OCI-LY1 (cell line): ENCODE results near the gene BCL2L15.

Source experiments
- H2AFZ ChIP-seq: fragments of 200-600 bp; sonication (generic), shearing (Covaris generic); 2 replicates; pipeline ENCODE4 v1.6.0; 2014; ENCODE audit warnings: antibody characterized with exemption, mild to moderate bottlenecking, low read length
- H3F3A ChIP-seq: fragments of 200-600 bp; sonication (generic), shearing (Covaris generic); 2 replicates; pipeline ENCODE4 v1.6.0; 2014; ENCODE audit warnings: mild to moderate bottlenecking, antibody characterized with exemption, low read length, moderate library complexity; ENCODE audit not compliant: insufficient read depth
- H3K27ac ChIP-seq: fragments of 200-600 bp; sonication (generic); 2 replicates; pipeline ENCODE4 v1.5.1; 2014; ENCODE audit warnings: low read length, mixed run types, mild to moderate bottlenecking, low read depth; ENCODE audit not compliant: poor library complexity, severe bottlenecking
- H3K27me3 ChIP-seq: fragments of 200-600 bp; sonication (generic); 2 replicates; pipeline ENCODE4 v1.6.0; 2014; ENCODE audit warnings: antibody characterized with exemption, mild to moderate bottlenecking, low read length, moderate library complexity; ENCODE audit not compliant: insufficient read depth
- H3K36me3 ChIP-seq: fragments of 200-600 bp; sonication (generic); 2 replicates; pipeline ENCODE4 v1.6.1; 2014; ENCODE audit warnings: mild to moderate bottlenecking, antibody characterized with exemption, low read length, moderate library complexity, mixed read lengths; ENCODE audit not compliant: insufficient read depth
- H3K4me1 ChIP-seq: fragments of 200-600 bp; sonication (generic); 2 replicates; pipeline ENCODE4 v1.5.1; 2014; ENCODE audit warnings: mild to moderate bottlenecking, low read length, moderate library complexity; ENCODE audit not compliant: insufficient read depth, severe bottlenecking
- H3K4me2 ChIP-seq: fragments of 200-600 bp; sonication (generic), shearing (Covaris generic); 2 replicates; pipeline ENCODE4 v1.6.1; 2014; ENCODE audit warnings: low read length
- H3K4me3 ChIP-seq: fragments of 200-600 bp; sonication (generic); 2 replicates; pipeline ENCODE4 v1.5.1; 2014; ENCODE audit warnings: low read length, low read depth, mild to moderate bottlenecking, mixed read lengths; ENCODE audit not compliant: poor library complexity, severe bottlenecking
- H3K79me2 ChIP-seq: fragments of 200-600 bp; shearing (Covaris generic); 2 replicates; pipeline ENCODE4 v1.6.1; 2016; ENCODE audit warnings: mixed run types, low read length, mixed read lengths; ENCODE audit not compliant: insufficient read depth
- H3K9ac ChIP-seq: fragments of 200-600 bp; sonication (generic), shearing (Covaris generic); 2 replicates; pipeline ENCODE4 v1.6.1; 2014; ENCODE audit warnings: mild to moderate bottlenecking, low read length, mixed read lengths
- H3K9me2 ChIP-seq: fragments of 200-600 bp; sonication (generic), shearing (Covaris generic); 2 replicates; pipeline ENCODE4 v1.6.1; 2014; ENCODE audit warnings: low read depth, mild to moderate bottlenecking, low read length, mixed read lengths
- H3K9me3 ChIP-seq: fragments of 200-600 bp; shearing (Covaris generic); 2 replicates; pipeline ENCODE4 v1.6.1; 2014; ENCODE audit warnings: low read length, mixed read lengths
- H4K20me1 ChIP-seq: fragments of 200-600 bp; sonication (generic), shearing (Covaris generic); 2 replicates; pipeline ENCODE4 v1.6.0; 2016; ENCODE audit warnings: mild to moderate bottlenecking, low read length; ENCODE audit not compliant: insufficient read depth
- EZH2 ChIP-seq: fragments of 200-600 bp; sonication (generic), shearing (Covaris generic); IDR thresholded peaks from 2 replicates; pipeline ENCODE4 v1.8.0; 2017; ENCODE audit warnings: borderline replicate concordance, mixed run types, mild to moderate bottlenecking, antibody characterized with exemption, low read length, moderate library complexity, mixed read lengths
- TF ChIP-seq, protein P1 (sequence below): fragments of 200-600 bp; sonication (generic), shearing (Covaris generic); IDR thresholded peaks from 2 replicates; pipeline ENCODE4 v1.5.1; 2017; ENCODE audit warnings: mild to moderate bottlenecking, antibody characterized with exemption, low read length, moderate library complexity, mixed read lengths

BCL2L15 gene

GRCh38 chr1:113895098-113895497 is 7.7 kb upstream of the BCL2L15 start:
- Histone ChIP-seq H3K27me3 (no peaks in the 10 kb centered on the region), H3K79me2 (no peaks in the 10 kb centered on the region), H3K4me1 (peaks cover 5% of the 10 kb centered on the region), H4K20me1 (no peaks in the 10 kb centered on the region), H3K4me3 (no peak overlapping the region), H2AFZ (no peak overlapping the region), H3K9me2 (no peaks in the 10 kb centered on the region), H3F3A (no peaks in the 10 kb centered on the region), H3K4me2 (no peak overlapping the region), H3K36me3 (peaks cover 64% of the 10 kb centered on the region), H3K9me3 (no peaks in the 10 kb centered on the region), H3K9ac (no peak overlapping the region), H3K27ac (no peak overlapping the region)
- TF ChIP-seq, protein P1, sequence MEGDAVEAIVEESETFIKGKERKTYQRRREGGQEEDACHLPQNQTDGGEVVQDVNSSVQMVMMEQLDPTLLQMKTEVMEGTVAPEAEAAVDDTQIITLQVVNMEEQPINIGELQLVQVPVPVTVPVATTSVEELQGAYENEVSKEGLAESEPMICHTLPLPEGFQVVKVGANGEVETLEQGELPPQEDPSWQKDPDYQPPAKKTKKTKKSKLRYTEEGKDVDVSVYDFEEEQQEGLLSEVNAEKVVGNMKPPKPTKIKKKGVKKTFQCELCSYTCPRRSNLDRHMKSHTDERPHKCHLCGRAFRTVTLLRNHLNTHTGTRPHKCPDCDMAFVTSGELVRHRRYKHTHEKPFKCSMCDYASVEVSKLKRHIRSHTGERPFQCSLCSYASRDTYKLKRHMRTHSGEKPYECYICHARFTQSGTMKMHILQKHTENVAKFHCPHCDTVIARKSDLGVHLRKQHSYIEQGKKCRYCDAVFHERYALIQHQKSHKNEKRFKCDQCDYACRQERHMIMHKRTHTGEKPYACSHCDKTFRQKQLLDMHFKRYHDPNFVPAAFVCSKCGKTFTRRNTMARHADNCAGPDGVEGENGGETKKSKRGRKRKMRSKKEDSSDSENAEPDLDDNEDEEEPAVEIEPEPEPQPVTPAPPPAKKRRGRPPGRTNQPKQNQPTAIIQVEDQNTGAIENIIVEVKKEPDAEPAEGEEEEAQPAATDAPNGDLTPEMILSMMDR, result no peak
- TF ChIP-seq EZH2, result no peak

GRCh38 chr1:113893267-113893666 is 5.9 kb upstream of the BCL2L15 start:
- Histone ChIP-seq H4K20me1 (no peaks in the 10 kb centered on the region), H2AFZ (no peak overlapping the region), H3K27ac (no peak overlapping the region), H3K4me3 (no peak overlapping the region), H3K9ac (no peak overlapping the region), H3K79me2 (no peaks in the 10 kb centered on the region), H3K27me3 (no peaks in the 10 kb centered on the region), H3K4me1 (peaks cover 5% of the 10 kb centered on the region), H3K9me3 (no peaks in the 10 kb centered on the region), H3K9me2 (no peaks in the 10 kb centered on the region), H3K4me2 (no peak overlapping the region), H3F3A (no peaks in the 10 kb centered on the region), H3K36me3 (peaks cover 46% of the 10 kb centered on the region)
- TF ChIP-seq, protein P1, result no peak
- no peak for TF ChIP-seq EZH2

- no peaks in the 10 kb centered on the region for H3K9me2 ChIP-seq
- H3F3A ChIP-seq, result no peaks in the 10 kb centered on the region
- no peak overlapping the region for H3K27ac ChIP-seq
- no peaks in the 10 kb centered on the region for H3K79me2 ChIP-seq
- no peaks in the 10 kb centered on the region for H3K9me3 ChIP-seq
- H3K9ac ChIP-seq, result no peak overlapping the region
- H3K4me1 ChIP-seq, result peaks cover 5% of the 10 kb centered on the region
- H3K4me3 ChIP-seq, result no peak overlapping the region
- no peak overlapping the region for H2AFZ ChIP-seq
- no peaks in the 10 kb centered on the region for H3K27me3 ChIP-seq
- no peak overlapping the region for H3K4me2 ChIP-seq
- H4K20me1 ChIP-seq, result no peaks in the 10 kb centered on the region
- TF ChIP-seq, protein P1, result no peak
- TF ChIP-seq EZH2, result no peak
- H3K36me3 ChIP-seq, result peaks cover 30% of the 10 kb centered on the region
Observed at GRCh38 chr1:113891631-113892220, 4.3 kb upstream of the BCL2L15 start.
